CD14-positive monocyte (primary cell): ENCODE results near the gene CFAP299. TPM values are rescaled to one million over a fixed set of nuclear protein-coding genes. Genes with fewer than 3 reads are reported as not detected.

Experiments
- DNase-seq, 3 donors: peaks; one replicate each; pipeline ENCODE4 v3.0.0-alpha.2; 2011 to 2022
- H2AFZ ChIP-seq: 2 replicates; pipeline ENCODE4 v1.6.0; 2012; ENCODE audit warnings: mild to moderate bottlenecking, low read depth, low read length, inconsistent platforms; ENCODE audit not compliant: insufficient read depth, poor library complexity, severe bottlenecking
- H3K27ac ChIP-seq, 2 donors: 1 replicate in 1 of 2; 2 replicates in 1 of 2; pipeline ENCODE4 v1.5.1; 2012 to 2013; ENCODE audit warnings: low read length in 2 of 2, control low read depth in 1 of 2, inconsistent platforms in 1 of 2, low read depth in 1 of 2, mild to moderate bottlenecking in 1 of 2
- H3K27me3 ChIP-seq, 2 donors: one replicate each; pipeline versions ENCODE4 v1.6.0 to v1.6.1; 2011 to 2013; ENCODE audit warnings: low read length in 2 of 2; ENCODE audit not compliant: control insufficient read depth in 2 of 2, insufficient read depth in 2 of 2
- H3K36me3 ChIP-seq, 2 donors: replicated peaks in 1 of 2; 1 replicate in 1 of 2; 2 replicates in 1 of 2; pipeline versions ENCODE4 v1.5.1 to v1.6.1; 2012 to 2013; ENCODE audit warnings: low read length in 2 of 2, control low read depth in 1 of 2, inconsistent platforms in 1 of 2, mild to moderate bottlenecking in 1 of 2; ENCODE audit not compliant: insufficient read depth in 2 of 2, control insufficient read depth in 1 of 2
- H3K4me1 ChIP-seq, 2 donors: 1 replicate in 1 of 2; 2 replicates in 1 of 2; pipeline versions ENCODE4 v1.5.1 to v1.6.1; 2012 to 2013; ENCODE audit warnings: low read length in 2 of 2, control low read depth in 1 of 2, inconsistent platforms in 1 of 2, mild to moderate bottlenecking in 1 of 2, moderate library complexity in 1 of 2; ENCODE audit not compliant: insufficient read depth in 2 of 2, control insufficient read depth in 1 of 2
- H3K4me2 ChIP-seq: replicated peaks from 2 replicates; pipeline ENCODE3; 2012; ENCODE audit warnings: low read length, moderate library complexity, mild to moderate bottlenecking; ENCODE audit not compliant: poor library complexity, severe bottlenecking; ENCODE audit errors: extremely low read depth
- H3K4me3 ChIP-seq, 3 experiments: fragments of 200-600 bp in 1 of 3; sonication (generic) in 1 of 3; replicated peaks in 1 of 3; 1 replicate in 2 of 3; 2 replicates in 1 of 3; pipeline ENCODE4 v1.5.1; 2011 to 2013; ENCODE audit warnings: low read length in 3 of 3, mild to moderate bottlenecking in 3 of 3, control low read depth in 2 of 3, low read depth in 2 of 3, inconsistent platforms in 1 of 3, moderate library complexity in 1 of 3
- H3K79me2 ChIP-seq: 2 replicates; pipeline ENCODE4 v1.6.0; 2012; ENCODE audit warnings: mild to moderate bottlenecking, control low read depth, inconsistent platforms, low read length, moderate library complexity; ENCODE audit not compliant: insufficient read depth
- H3K9ac ChIP-seq: 2 replicates; pipeline ENCODE4 v1.6.0; 2017; ENCODE audit warnings: low read length, mild to moderate bottlenecking; ENCODE audit not compliant: insufficient read depth, poor library complexity, severe bottlenecking
- H3K9me3 ChIP-seq, 2 donors: replicated peaks in 1 of 2; 1 replicate in 1 of 2; 2 replicates in 1 of 2; pipeline versions ENCODE4 v1.5.1 to v1.6.1; 2012 to 2013; ENCODE audit warnings: low read length in 2 of 2, control low read depth in 1 of 2; ENCODE audit not compliant: control insufficient read depth in 1 of 2, insufficient read depth in 1 of 2
- H4K20me1 ChIP-seq: 2 replicates; pipeline ENCODE4 v1.6.0; 2012; ENCODE audit warnings: mild to moderate bottlenecking, low read length, control low read depth, moderate library complexity; ENCODE audit not compliant: insufficient read depth
- H3K27ac Mint-ChIP-seq, 7 donors: one replicate each; pipeline ENCODE4 v1.8.0; 2020; ENCODE audit warnings: mild to moderate bottlenecking in 7 of 7, mixed read lengths in 7 of 7, moderate library complexity in 6 of 7, inconsistent platforms in 2 of 7
- H3K27me3 Mint-ChIP-seq, 3 donors: one replicate each; pipeline ENCODE4 v1.8.0; 2021 to 2022; ENCODE audit warnings: low read depth in 3 of 3, mild to moderate bottlenecking in 3 of 3, mixed read lengths in 3 of 3, moderate library complexity in 3 of 3, inconsistent platforms in 1 of 3
- H3K36me3 Mint-ChIP-seq, 2 donors: one replicate each; pipeline ENCODE4 v1.8.0; 2020; ENCODE audit warnings: mixed read lengths in 2 of 2, inconsistent platforms in 1 of 2, mild to moderate bottlenecking in 1 of 2
- H3K4me1 Mint-ChIP-seq: one replicate; pipeline ENCODE4 v1.8.0; 2020; ENCODE audit warnings: mild to moderate bottlenecking, mixed read lengths
- H3K4me3 Mint-ChIP-seq, 2 donors: one replicate each; pipeline ENCODE4 v1.8.0; 2020; ENCODE audit warnings: mild to moderate bottlenecking in 2 of 2, mixed read lengths in 2 of 2, moderate library complexity in 1 of 2
- H3K9me3 Mint-ChIP-seq, 7 donors: one replicate each; pipeline ENCODE4 v1.8.0; 2020 to 2022; ENCODE audit warnings: mixed read lengths in 7 of 7, mild to moderate bottlenecking in 6 of 7, moderate library complexity in 6 of 7, inconsistent platforms in 2 of 7
- WGBS: methylation state at CpG from one replicate; pipeline ENCODE4 v1.1.5; 2013; ENCODE audit warnings: missing lambda C conversion rate; ENCODE audit not compliant: insufficient coverage; 5-methylcytosine and 5-hydroxymethylcytosine counted together
- intact Hi-C, 2 donors: fragments of 100-400 bp; cut with micrococcal nuclease; formaldehyde crosslinking; loops; one replicate each; pipeline versions ENCODE4 v1.15.0 to v1.15.1; 2023
- polyA plus RNA-seq, 3 donors: library from polyadenylated mRNA; depleted of rRNA in 1 of 3; unstranded in 2 of 3; stranded (reverse) in 1 of 3; fragments of 300-500 nt in 2 of 3; fragments of >200 nt in 1 of 3; fragmentation: Illumina TruSeq in 2 of 3; gene quantifications; 1 replicate in 2 of 3; 2 replicates in 1 of 3; pipeline ENCODE4 v1.2.3, GENCODE V29; 2012 to 2021
- TF ChIP-seq, protein P1 (sequence below): fragments of 200-600 bp; IDR thresholded peaks from one replicate; pipeline ENCODE4 v1.8.0; 2022; ENCODE audit warnings: antibody characterized with exemption, mild to moderate bottlenecking

CFAP299 gene
- polyA plus RNA-seq, 3 donors: not detected

DNA sequence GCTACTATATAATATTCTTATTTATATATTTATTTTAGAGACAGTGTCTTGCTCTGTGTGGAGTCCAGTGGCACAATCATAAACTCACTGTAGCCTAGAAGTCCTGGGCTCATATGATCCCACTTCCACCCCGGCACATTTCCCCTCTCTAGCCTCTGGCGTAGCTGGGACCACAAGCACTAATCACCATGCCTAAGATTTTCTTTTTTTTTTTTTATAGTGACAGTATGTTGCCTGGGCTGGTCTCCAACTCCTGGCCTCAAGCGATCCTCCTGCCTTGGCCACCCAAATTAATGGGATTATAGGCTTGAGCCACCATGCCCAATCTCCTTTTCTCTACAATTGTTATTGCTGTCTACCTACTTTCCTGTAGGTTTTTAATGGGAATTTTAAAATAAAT lies 620.9 kb downstream of the CFAP299 start:
- Mint-ChIP-seq H3K4me1 (no peaks in the 10 kb centered on the region), H3K27ac (no peak overlapping the region), H3K27me3 (peaks cover 0 to 2% (median 0%) of the 10 kb centered on the region in 3 donors), H3K4me3 (no peak overlapping the region), H3K9me3 (peaks cover 0 to 3% (median 0%) of the 10 kb centered on the region in 7 donors), H3K36me3 (no peaks in the 10 kb centered on the region)
- Histone ChIP-seq H3K27ac (no peak overlapping the region), H3K27me3 (no peaks in the 10 kb centered on the region), H4K20me1 (no peaks in the 10 kb centered on the region), H3K4me2 (no peak overlapping the region), H3K4me3 (no peak overlapping the region), H2AFZ (no peak overlapping the region), H3K36me3 (no peaks in the 10 kb centered on the region), H3K9ac (no peak overlapping the region), H3K79me2 (no peaks in the 10 kb centered on the region), H3K4me1 (no peaks in the 10 kb centered on the region), H3K9me3 (no peaks in the 10 kb centered on the region)
- no peak for DNase-seq
- intact Hi-C loops: no loop called here
- TF ChIP-seq, protein P1, sequence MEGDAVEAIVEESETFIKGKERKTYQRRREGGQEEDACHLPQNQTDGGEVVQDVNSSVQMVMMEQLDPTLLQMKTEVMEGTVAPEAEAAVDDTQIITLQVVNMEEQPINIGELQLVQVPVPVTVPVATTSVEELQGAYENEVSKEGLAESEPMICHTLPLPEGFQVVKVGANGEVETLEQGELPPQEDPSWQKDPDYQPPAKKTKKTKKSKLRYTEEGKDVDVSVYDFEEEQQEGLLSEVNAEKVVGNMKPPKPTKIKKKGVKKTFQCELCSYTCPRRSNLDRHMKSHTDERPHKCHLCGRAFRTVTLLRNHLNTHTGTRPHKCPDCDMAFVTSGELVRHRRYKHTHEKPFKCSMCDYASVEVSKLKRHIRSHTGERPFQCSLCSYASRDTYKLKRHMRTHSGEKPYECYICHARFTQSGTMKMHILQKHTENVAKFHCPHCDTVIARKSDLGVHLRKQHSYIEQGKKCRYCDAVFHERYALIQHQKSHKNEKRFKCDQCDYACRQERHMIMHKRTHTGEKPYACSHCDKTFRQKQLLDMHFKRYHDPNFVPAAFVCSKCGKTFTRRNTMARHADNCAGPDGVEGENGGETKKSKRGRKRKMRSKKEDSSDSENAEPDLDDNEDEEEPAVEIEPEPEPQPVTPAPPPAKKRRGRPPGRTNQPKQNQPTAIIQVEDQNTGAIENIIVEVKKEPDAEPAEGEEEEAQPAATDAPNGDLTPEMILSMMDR: no peak
- WGBS: no CpG with 5 or more reads among the region's 3 CpGs

DNA sequence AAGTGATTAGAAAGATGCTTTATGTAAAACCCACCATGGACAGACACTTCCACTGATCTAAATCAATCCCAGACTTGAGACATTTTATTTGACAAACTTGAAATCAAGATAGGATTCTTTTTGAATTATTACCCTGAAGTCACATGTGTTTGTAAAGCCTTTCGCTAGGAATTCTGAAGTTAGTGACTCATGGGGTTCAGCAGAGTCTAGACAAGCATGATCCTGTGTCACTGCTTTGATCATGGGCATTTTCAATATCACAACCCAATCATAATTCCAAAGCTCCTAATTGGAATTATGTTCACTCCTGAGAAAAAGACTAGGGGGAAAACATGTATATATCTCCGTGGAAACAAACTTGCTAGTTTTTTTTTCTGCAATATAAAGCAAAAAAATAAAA lies 627.5 kb downstream of the CFAP299 start:
- peaks cover 0 to 4% (median 2%) of the 10 kb centered on the region in 7 donors for H3K9me3 Mint-ChIP-seq
- no peaks in the 10 kb centered on the region for H3K27me3 Mint-ChIP-seq
- Histone ChIP-seq H3K4me3 (no peak overlapping the region), H2AFZ (no peak overlapping the region), H3K36me3 (no peaks in the 10 kb centered on the region), H3K79me2 (no peaks in the 10 kb centered on the region), H3K4me2 (no peak overlapping the region), H3K9ac (no peak overlapping the region), H3K27ac (no peak overlapping the region), H3K4me1 (no peaks in the 10 kb centered on the region), H3K9me3 (no peaks in the 10 kb centered on the region), H4K20me1 (no peaks in the 10 kb centered on the region), H3K27me3 (no peaks in the 10 kb centered on the region)
- H3K36me3 Mint-ChIP-seq: no peaks in the 10 kb centered on the region
- no peak overlapping the region for H3K4me3 Mint-ChIP-seq
- no peak overlapping the region for H3K27ac Mint-ChIP-seq
- no CpG with 5 or more reads among the region's 2 CpGs for WGBS
- intact Hi-C loops: no loop called here
- TF ChIP-seq, protein P1: no peak
- H3K4me1 Mint-ChIP-seq: no peaks in the 10 kb centered on the region
- DNase-seq: no peak
